ENCODE data around the gene TBL3.

DNA sequence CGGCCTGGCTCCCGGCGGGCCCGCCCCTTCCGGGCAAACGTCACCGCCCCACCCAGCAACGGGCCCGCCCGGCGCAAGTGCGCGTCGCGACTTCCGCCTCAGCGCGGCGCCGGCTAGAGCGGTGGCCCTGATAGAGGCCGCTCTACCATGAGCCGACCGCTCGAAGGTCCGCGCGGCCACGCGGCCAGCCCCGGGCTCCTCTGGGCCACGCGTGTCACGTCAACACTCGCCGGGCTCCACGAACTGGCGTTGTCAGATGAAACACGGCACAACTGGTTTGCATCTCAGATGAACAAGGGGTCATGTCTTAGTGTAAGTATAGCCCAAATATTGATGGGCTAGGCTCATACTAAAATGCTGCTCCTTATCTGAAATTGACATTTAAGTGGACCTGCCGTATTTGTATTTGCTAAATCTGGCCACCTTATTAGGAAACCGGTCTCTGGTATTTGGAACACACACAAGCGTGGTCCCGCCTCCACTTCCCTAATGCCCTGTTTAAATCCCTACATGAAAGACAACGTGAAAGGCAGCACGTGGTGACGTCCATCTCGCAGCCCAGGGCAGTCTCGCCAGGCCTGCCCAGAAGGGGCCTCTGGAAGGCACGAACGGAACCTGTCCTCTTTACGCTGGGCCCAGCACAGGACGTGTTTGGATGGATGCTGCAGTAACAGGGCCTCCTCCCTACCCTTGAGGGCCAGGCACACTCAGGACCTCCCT, 38.1 kb downstream of the TBL3 start, which contains the start of gene ZNF598:
- TF ChIP-seq, protein P1, sequence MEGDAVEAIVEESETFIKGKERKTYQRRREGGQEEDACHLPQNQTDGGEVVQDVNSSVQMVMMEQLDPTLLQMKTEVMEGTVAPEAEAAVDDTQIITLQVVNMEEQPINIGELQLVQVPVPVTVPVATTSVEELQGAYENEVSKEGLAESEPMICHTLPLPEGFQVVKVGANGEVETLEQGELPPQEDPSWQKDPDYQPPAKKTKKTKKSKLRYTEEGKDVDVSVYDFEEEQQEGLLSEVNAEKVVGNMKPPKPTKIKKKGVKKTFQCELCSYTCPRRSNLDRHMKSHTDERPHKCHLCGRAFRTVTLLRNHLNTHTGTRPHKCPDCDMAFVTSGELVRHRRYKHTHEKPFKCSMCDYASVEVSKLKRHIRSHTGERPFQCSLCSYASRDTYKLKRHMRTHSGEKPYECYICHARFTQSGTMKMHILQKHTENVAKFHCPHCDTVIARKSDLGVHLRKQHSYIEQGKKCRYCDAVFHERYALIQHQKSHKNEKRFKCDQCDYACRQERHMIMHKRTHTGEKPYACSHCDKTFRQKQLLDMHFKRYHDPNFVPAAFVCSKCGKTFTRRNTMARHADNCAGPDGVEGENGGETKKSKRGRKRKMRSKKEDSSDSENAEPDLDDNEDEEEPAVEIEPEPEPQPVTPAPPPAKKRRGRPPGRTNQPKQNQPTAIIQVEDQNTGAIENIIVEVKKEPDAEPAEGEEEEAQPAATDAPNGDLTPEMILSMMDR (IDR thresholded peaks at IDR 0.05), result no peak
- peak; percentile 93 for TF ChIP-seq POLR2AphosphoS5 (IDR thresholded peaks at IDR 0.05; ENCODE audit: low read depth, low read length)
- peak; percentile 52; the same call in 1 of the 2 replicates for TF ChIP-seq SIN3A (IDR thresholded peaks at IDR 0.05; ENCODE audit: borderline replicate concordance, insufficient read depth, low read depth, low read length)
- peak; percentile 37; the same call in 1 of the 2 replicates for TF ChIP-seq TCF7L2 (IDR thresholded peaks at IDR 0.05; ENCODE audit: low read depth, low read length)
- TF ChIP-seq, protein P2, sequence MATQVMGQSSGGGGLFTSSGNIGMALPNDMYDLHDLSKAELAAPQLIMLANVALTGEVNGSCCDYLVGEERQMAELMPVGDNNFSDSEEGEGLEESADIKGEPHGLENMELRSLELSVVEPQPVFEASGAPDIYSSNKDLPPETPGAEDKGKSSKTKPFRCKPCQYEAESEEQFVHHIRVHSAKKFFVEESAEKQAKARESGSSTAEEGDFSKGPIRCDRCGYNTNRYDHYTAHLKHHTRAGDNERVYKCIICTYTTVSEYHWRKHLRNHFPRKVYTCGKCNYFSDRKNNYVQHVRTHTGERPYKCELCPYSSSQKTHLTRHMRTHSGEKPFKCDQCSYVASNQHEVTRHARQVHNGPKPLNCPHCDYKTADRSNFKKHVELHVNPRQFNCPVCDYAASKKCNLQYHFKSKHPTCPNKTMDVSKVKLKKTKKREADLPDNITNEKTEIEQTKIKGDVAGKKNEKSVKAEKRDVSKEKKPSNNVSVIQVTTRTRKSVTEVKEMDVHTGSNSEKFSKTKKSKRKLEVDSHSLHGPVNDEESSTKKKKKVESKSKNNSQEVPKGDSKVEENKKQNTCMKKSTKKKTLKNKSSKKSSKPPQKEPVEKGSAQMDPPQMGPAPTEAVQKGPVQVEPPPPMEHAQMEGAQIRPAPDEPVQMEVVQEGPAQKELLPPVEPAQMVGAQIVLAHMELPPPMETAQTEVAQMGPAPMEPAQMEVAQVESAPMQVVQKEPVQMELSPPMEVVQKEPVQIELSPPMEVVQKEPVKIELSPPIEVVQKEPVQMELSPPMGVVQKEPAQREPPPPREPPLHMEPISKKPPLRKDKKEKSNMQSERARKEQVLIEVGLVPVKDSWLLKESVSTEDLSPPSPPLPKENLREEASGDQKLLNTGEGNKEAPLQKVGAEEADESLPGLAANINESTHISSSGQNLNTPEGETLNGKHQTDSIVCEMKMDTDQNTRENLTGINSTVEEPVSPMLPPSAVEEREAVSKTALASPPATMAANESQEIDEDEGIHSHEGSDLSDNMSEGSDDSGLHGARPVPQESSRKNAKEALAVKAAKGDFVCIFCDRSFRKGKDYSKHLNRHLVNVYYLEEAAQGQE (IDR thresholded peaks at IDR 0.05; ENCODE audit: insufficient read depth in 1 of 2, low read depth in 2 of 2, low read length in 1 of 2), result peak in 1 of 2 experiments; percentile 41; a peak in 1 of 4 replicates
